ENCODE results near the gene HJURP. TPM values are rescaled to one million over a fixed set of nuclear protein-coding genes. Genes with fewer than 3 reads are reported as not detected.

The HJURP gene
- total and polyA plus RNA-seq, 4 donors = 0.84 to 4.1 (median 2.0) TPM

GRCh38 chr2:233802132-233802815 is 52.1 kb downstream of the HJURP start:
- Histone ChIP-seq H3K9me3 (ENCODE audit: control insufficient read depth in 4 of 4, insufficient read depth in 3 of 4, low read length in 3 of 4) (no peaks in the 10 kb centered on the region), H3K36me3 (ENCODE audit: control insufficient read depth in 4 of 4, insufficient read depth in 4 of 4, low read length in 4 of 4) (no peaks in the 10 kb centered on the region), H3K27me3 (ENCODE audit: control insufficient read depth in 3 of 3, insufficient read depth in 3 of 3, low read length in 2 of 3) (no peaks in the 10 kb centered on the region), H3K9ac (ENCODE audit: insufficient read depth in 1 of 2, low read length in 2 of 2) (no peak overlapping the region), H3K4me3 (no peak overlapping the region), H3K27ac (ENCODE audit: low read depth in 1 of 2, low read length in 1 of 2) (no peak overlapping the region), H3K4me1 (ENCODE audit: control insufficient read depth in 5 of 5, insufficient read depth in 5 of 5, low read length in 5 of 5) (no peaks in the 10 kb centered on the region)
- ATAC-seq (ENCODE audit: insufficient read depth, low FRiP score) (no peak), DNase-seq (no peak)
- TF ChIP-seq, protein P1, sequence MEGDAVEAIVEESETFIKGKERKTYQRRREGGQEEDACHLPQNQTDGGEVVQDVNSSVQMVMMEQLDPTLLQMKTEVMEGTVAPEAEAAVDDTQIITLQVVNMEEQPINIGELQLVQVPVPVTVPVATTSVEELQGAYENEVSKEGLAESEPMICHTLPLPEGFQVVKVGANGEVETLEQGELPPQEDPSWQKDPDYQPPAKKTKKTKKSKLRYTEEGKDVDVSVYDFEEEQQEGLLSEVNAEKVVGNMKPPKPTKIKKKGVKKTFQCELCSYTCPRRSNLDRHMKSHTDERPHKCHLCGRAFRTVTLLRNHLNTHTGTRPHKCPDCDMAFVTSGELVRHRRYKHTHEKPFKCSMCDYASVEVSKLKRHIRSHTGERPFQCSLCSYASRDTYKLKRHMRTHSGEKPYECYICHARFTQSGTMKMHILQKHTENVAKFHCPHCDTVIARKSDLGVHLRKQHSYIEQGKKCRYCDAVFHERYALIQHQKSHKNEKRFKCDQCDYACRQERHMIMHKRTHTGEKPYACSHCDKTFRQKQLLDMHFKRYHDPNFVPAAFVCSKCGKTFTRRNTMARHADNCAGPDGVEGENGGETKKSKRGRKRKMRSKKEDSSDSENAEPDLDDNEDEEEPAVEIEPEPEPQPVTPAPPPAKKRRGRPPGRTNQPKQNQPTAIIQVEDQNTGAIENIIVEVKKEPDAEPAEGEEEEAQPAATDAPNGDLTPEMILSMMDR (IDR thresholded peaks at IDR 0.05; ENCODE audit: control extremely low read depth, extremely low read depth) = no peak
- WGBS, 2 donors = 63 to 75% methylated on average over 3 of the region's 3 CpGs

DNA sequence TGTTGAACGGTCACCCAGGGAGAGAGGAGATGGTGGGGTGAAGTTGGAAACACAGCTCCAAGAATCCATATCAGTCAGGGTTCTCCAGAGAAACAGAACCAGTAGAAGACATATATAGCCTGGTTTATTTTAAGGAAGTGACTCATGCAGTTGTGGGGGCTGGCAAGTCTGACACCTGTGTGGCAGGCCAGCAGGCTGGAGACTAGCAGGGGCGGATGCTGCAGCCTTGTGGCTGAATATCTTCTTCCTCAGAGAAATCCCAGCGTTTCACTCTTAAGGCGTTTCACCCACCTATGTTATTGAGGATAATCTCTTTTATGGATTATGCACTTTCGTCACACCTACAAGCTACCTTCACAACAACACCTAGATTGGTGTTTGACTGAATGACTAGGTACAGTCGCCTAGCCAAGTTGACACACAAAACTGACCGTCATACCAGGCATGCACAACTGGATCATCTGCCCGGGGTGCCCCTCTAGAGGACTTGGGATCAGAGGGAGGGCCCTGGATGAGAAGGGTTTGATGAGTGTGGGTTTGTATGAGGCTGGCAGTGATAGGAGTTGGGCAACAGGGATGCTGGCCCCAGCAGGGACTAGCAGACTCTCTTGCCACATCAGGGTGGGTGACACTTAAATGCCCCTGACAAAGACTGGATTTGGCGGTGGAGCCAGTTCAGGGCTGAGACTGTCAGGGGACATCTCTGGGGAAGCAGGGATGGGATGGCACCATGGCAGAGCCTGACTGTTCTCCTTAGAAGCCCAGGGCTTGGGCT is 52.8 kb downstream of the HJURP start:
- Histone ChIP-seq H3K9me3 (ENCODE audit: control insufficient read depth in 4 of 4, insufficient read depth in 3 of 4, low read length in 3 of 4) (no peaks in the 10 kb centered on the region), H3K4me3 (no peak overlapping the region), H3K36me3 (ENCODE audit: control insufficient read depth in 4 of 4, insufficient read depth in 4 of 4, low read length in 4 of 4) (no peaks in the 10 kb centered on the region), H3K27ac (ENCODE audit: low read depth in 1 of 2, low read length in 1 of 2) (no peak overlapping the region), H3K27me3 (ENCODE audit: control insufficient read depth in 3 of 3, insufficient read depth in 3 of 3, low read length in 2 of 3) (no peaks in the 10 kb centered on the region), H3K4me1 (ENCODE audit: control insufficient read depth in 5 of 5, insufficient read depth in 5 of 5, low read length in 5 of 5) (no peaks in the 10 kb centered on the region), H3K9ac (ENCODE audit: insufficient read depth in 1 of 2, low read length in 2 of 2) (no peak overlapping the region)
- 78 to 79% methylated on average over 9 of the region's 9 CpGs for WGBS, 2 donors
- TF ChIP-seq, protein P1 (IDR thresholded peaks at IDR 0.05; ENCODE audit: control extremely low read depth, extremely low read depth) = no peak
- DNase-seq = no peak
- no peak for ATAC-seq (ENCODE audit: insufficient read depth, low FRiP score)

- Histone ChIP-seq H3K9me3 (ENCODE audit: control insufficient read depth in 4 of 4, insufficient read depth in 3 of 4, low read length in 3 of 4) (no peaks in the 10 kb centered on the region), H3K4me1 (ENCODE audit: control insufficient read depth in 5 of 5, insufficient read depth in 5 of 5, low read length in 5 of 5) (no peaks in the 10 kb centered on the region), H3K27me3 (ENCODE audit: control insufficient read depth in 3 of 3, insufficient read depth in 3 of 3, low read length in 2 of 3) (no peaks in the 10 kb centered on the region), H3K27ac (ENCODE audit: low read depth in 1 of 2, low read length in 1 of 2) (no peak overlapping the region), H3K36me3 (ENCODE audit: control insufficient read depth in 4 of 4, insufficient read depth in 4 of 4, low read length in 4 of 4) (no peaks in the 10 kb centered on the region), H3K9ac (ENCODE audit: insufficient read depth in 1 of 2, low read length in 2 of 2) (no peak overlapping the region), H3K4me3 (no peak overlapping the region)
- WGBS, 2 donors = 80 to 86% methylated on average over 7 of the region's 7 CpGs
- TF ChIP-seq, protein P1 (IDR thresholded peaks at IDR 0.05; ENCODE audit: control extremely low read depth, extremely low read depth) = no peak
- ATAC-seq (ENCODE audit: insufficient read depth, low FRiP score) (no peak), DNase-seq (no peak)
Observed at GRCh38 chr2:233800208-233800607, 54.1 kb downstream of the HJURP start.
